Measurements from ENCODE around the gene PPM1L.
"Not testable (repeated sequence)": the region's sequence is repeated elsewhere in the genome, so short reads cannot be mapped to it uniquely, and the experiment has no call there.

The PPM1L gene

GRCh38 chr3:160998581-160998980 lies 242.6 kb downstream of the PPM1L start:
- DNase-seq = no peak
- TF ChIP-seq GATA1 (IDR thresholded peaks at IDR 0.05; ENCODE audit: low read depth, low read length) = no peak
- TF ChIP-seq POLR2A (IDR thresholded peaks at IDR 0.05; ENCODE audit: low read length) = no peak

GRCh38 chr3:160999274-160999673 lies 243.2 kb downstream of the PPM1L start:
- TF ChIP-seq POLR2A (IDR thresholded peaks at IDR 0.05; ENCODE audit: low read length) = no peak
- no peak for TF ChIP-seq GATA1 (IDR thresholded peaks at IDR 0.05; ENCODE audit: low read depth, low read length)
- no peak for DNase-seq

- no peak for DNase-seq
- no peak for TF ChIP-seq GATA1 (IDR thresholded peaks at IDR 0.05; ENCODE audit: low read depth, low read length)
- TF ChIP-seq POLR2A (IDR thresholded peaks at IDR 0.05; ENCODE audit: low read length) = no peak
These were observed 252.1 kb downstream of the PPM1L start for GRCh38 chr3:161008086-161008485.

- not testable (repeated sequence) for DNase-seq
These were observed 254.1 kb downstream of the PPM1L start for GRCh38 chr3:161010151-161010550.

GRCh38 chr3:161014843-161015749 lies 259.1 kb downstream of the PPM1L start:
- DNase-seq = no peak
- TF ChIP-seq POLR2A (IDR thresholded peaks at IDR 0.05; ENCODE audit: low read length) (no peak), GATA1 (IDR thresholded peaks at IDR 0.05; ENCODE audit: low read depth, low read length) (no peak)

- TF ChIP-seq POLR2A (IDR thresholded peaks at IDR 0.05; ENCODE audit: low read length) (no peak), GATA1 (IDR thresholded peaks at IDR 0.05; ENCODE audit: low read depth, low read length) (no peak)
- DNase-seq = peak; percentile 8 to 45
These were observed 260.6 kb downstream of the PPM1L start for GRCh38 chr3:161016417-161017313.

GRCh38 chr3:161017971-161018370 lies 261.9 kb downstream of the PPM1L start:
- no peak for DNase-seq
- no peak for TF ChIP-seq POLR2A (IDR thresholded peaks at IDR 0.05; ENCODE audit: low read length)
- no peak for TF ChIP-seq GATA1 (IDR thresholded peaks at IDR 0.05; ENCODE audit: low read depth, low read length)

DNA sequence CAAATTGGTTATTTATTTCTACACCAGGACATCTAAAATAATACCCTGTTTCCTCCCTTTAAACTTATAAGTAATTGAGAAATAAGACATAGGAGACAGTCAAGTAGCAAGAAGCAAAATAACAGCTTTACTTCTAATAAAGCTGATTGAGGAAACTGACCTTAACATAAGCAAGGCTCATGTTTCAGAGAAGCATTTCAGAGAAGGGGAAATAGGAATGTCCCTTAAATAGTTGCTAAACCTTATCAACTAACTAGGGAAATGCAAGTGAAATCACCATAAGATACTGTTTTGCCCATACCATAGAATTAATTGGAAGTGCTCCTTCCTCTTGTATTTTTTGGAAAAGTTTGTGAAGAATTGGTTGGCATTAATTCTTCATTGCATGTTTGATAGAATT lies 264.2 kb downstream of the PPM1L start:
- TF ChIP-seq POLR2A (IDR thresholded peaks at IDR 0.05; ENCODE audit: low read length) = no peak
- no peak for TF ChIP-seq GATA1 (IDR thresholded peaks at IDR 0.05; ENCODE audit: low read depth, low read length)
- no peak for DNase-seq

DNA sequence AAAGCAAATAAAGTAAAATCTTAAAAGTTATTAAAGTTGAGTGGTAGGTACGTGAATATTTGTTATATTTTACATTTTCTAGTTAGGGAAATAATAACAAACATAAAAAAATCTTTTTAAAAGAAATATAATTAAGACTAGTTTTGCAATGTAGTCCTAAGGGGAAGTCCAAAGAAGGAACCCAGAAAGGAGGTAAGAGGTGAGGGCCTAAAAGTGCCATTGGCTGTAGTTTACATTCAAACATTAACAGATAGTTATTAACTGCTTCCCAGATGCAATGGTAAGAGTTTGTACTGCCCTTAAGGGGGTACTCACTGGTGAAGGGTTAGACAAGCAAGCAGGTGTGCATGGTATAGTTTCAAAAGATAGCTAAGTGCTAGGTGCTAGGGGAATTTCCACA lies 269.9 kb downstream of the PPM1L start:
- TF ChIP-seq GATA1 (IDR thresholded peaks at IDR 0.05; ENCODE audit: low read depth, low read length) (no peak), POLR2A (IDR thresholded peaks at IDR 0.05; ENCODE audit: low read length) (no peak)
- DNase-seq = no peak

- DNase-seq = no peak
- no peak for TF ChIP-seq POLR2A (IDR thresholded peaks at IDR 0.05; ENCODE audit: low read length)
- TF ChIP-seq GATA1 (IDR thresholded peaks at IDR 0.05; ENCODE audit: low read depth, low read length) = no peak
These were observed 270.8 kb downstream of the PPM1L start for GRCh38 chr3:161026612-161027510.

- TF ChIP-seq POLR2A (IDR thresholded peaks at IDR 0.05; ENCODE audit: low read length) (no peak), GATA1 (IDR thresholded peaks at IDR 0.05; ENCODE audit: low read depth, low read length) (no peak)
- no peak for DNase-seq
These were observed 272.6 kb downstream of the PPM1L start for GRCh38 chr3:161028555-161029153.

- no peak for DNase-seq
- TF ChIP-seq POLR2A (IDR thresholded peaks at IDR 0.05; ENCODE audit: low read length) = no peak
- TF ChIP-seq GATA1 (IDR thresholded peaks at IDR 0.05; ENCODE audit: low read depth, low read length) = no peak
These were observed 275.1 kb downstream of the PPM1L start for GRCh38 chr3:161031134-161031533.

- DNase-seq = not testable (repeated sequence)
These were observed 279.0 kb downstream of the PPM1L start for GRCh38 chr3:161034913-161035550.

All from erythroblast (primary cell).